Smooth muscle cell (in vitro differentiated cells): ENCODE data around the gene CDH10. TPM values are rescaled to one million over a fixed set of nuclear protein-coding genes. Genes with fewer than 3 reads are reported as not detected.

Experiments
- DNase-seq: peaks from one replicate; lab custom pipeline; 2025; ENCODE audit not compliant: unreplicated experiment; lab: John Stamatoyannopoulos, UW
- H2AFZ ChIP-seq: fragments of 200-600 bp; sonication (generic); 2 replicates; pipeline ENCODE4 v1.6.0; 2016; ENCODE audit warnings: antibody characterized with exemption, low read depth, mild to moderate bottlenecking
- H3F3A ChIP-seq: fragments of 200-600 bp; sonication (generic); 2 replicates; pipeline ENCODE4 v1.6.0; 2017; ENCODE audit warnings: antibody characterized with exemption, low read depth
- H3K27ac ChIP-seq: fragments of 200-600 bp; sonication (generic); 2 replicates; pipeline ENCODE4 v1.5.1; 2016; ENCODE audit warnings: low read depth, mild to moderate bottlenecking
- H3K27me3 ChIP-seq: fragments of 200-600 bp; sonication (generic); 2 replicates; pipeline ENCODE4 v1.6.1; 2016; ENCODE audit warnings: low read depth, mild to moderate bottlenecking
- H3K36me3 ChIP-seq: fragments of 200-600 bp; sonication (generic); 2 replicates; pipeline ENCODE4 v1.5.1; 2016; ENCODE audit warnings: low read depth
- H3K4me1 ChIP-seq: fragments of 200-600 bp; sonication (generic); 2 replicates; pipeline ENCODE4 v1.5.1; 2016; ENCODE audit warnings: low read depth
- H3K4me2 ChIP-seq: fragments of 200-600 bp; sonication (generic); 2 replicates; pipeline ENCODE4 v1.6.0; 2016; ENCODE audit warnings: mild to moderate bottlenecking
- H3K4me3 ChIP-seq: fragments of 200-600 bp; sonication (generic); 2 replicates; pipeline ENCODE4 v1.5.1; 2016; ENCODE audit warnings: mild to moderate bottlenecking
- H3K79me2 ChIP-seq: fragments of 200-600 bp; sonication (generic); 2 replicates; pipeline ENCODE4 v1.6.0; 2016; ENCODE audit warnings: low read depth, mild to moderate bottlenecking
- H3K9ac ChIP-seq: fragments of 200-600 bp; sonication (generic); 2 replicates; pipeline ENCODE4 v1.6.0; 2016; ENCODE audit warnings: low read depth
- H3K9me3 ChIP-seq: fragments of 200-600 bp; sonication (generic); replicated peaks from 2 replicates; pipeline ENCODE4 v1.5.1; 2016; ENCODE audit warnings: low read depth
- H4K20me1 ChIP-seq: fragments of 200-600 bp; sonication (generic); 2 replicates; pipeline ENCODE4 v1.6.0; 2016; ENCODE audit warnings: low read depth
- CTCF ChIP-seq: fragments of 200-600 bp; sonication (generic); IDR thresholded peaks from 2 replicates; pipeline ENCODE4 v1.5.1; 2017; ENCODE audit warnings: borderline replicate concordance, mild to moderate bottlenecking, antibody characterized with exemption; ENCODE audit not compliant: insufficient read depth, poor library complexity, severe bottlenecking
- WGBS: methylation state at CpG from one replicate; pipeline ENCODE4 v1.1.7; 2016; ENCODE audit warnings: low lambda C conversion rate; 5-methylcytosine and 5-hydroxymethylcytosine counted together
- polyA plus RNA-seq: library from polyadenylated mRNA; unstranded; fragments of >200 nt; fragmentation: Nextera tagmentation; extraction: Ambion mirVana; gene quantifications from 2 replicates; pipeline ENCODE4 v1.2.1, GENCODE V29; 2016
- total RNA-seq: library from RNA; depleted of rRNA; stranded (reverse); fragments of >200 nt; gene quantifications from 2 replicates; pipeline ENCODE4 v1.2.3, GENCODE V29; 2014

Gene CDH10
- total and polyA plus RNA-seq, 2 experiments from 2014 or later: 0.66 to 2.2 TPM

- H3F3A ChIP-seq: no peaks in the 10 kb centered on the region
- H3K27ac ChIP-seq: no peak overlapping the region
- no peaks in the 10 kb centered on the region for H3K9me3 ChIP-seq
- H3K9ac ChIP-seq: no peak overlapping the region
- no peaks in the 10 kb centered on the region for H4K20me1 ChIP-seq
- peak overlapping the region; percentile 99 for H3K4me2 ChIP-seq
- no peaks in the 10 kb centered on the region for H3K79me2 ChIP-seq
- H2AFZ ChIP-seq: no peak overlapping the region
- 68% methylated on average over 2 of the region's 2 CpGs for whole genome bisulfite sequencing
- no peaks in the 10 kb centered on the region for H3K36me3 ChIP-seq
- peaks cover 3% of the 10 kb centered on the region for H3K4me1 ChIP-seq
- no peak for TF ChIP-seq CTCF
- no peaks in the 10 kb centered on the region for H3K27me3 ChIP-seq
- peak overlapping the region; percentile 58 for H3K4me3 ChIP-seq
- DNase-seq: no peak
Observed at GRCh38 chr5:24643880-24644279, 898 bp downstream of the CDH10 start.

GRCh38 chr5:24643156-24643555 lies 1.6 kb downstream of the CDH10 start:
- no peaks in the 10 kb centered on the region for H3K9me3 ChIP-seq
- no peak for TF ChIP-seq CTCF
- no peak overlapping the region for H3K9ac ChIP-seq
- no peaks in the 10 kb centered on the region for H3K36me3 ChIP-seq
- no peaks in the 10 kb centered on the region for H3F3A ChIP-seq
- no peaks in the 10 kb centered on the region for H4K20me1 ChIP-seq
- H3K4me1 ChIP-seq: peaks cover 3% of the 10 kb centered on the region
- H2AFZ ChIP-seq: no peak overlapping the region
- no peak for DNase-seq
- no peak overlapping the region for H3K4me2 ChIP-seq
- no peaks in the 10 kb centered on the region for H3K79me2 ChIP-seq
- no peaks in the 10 kb centered on the region for H3K27me3 ChIP-seq
- H3K4me3 ChIP-seq: peak overlapping the region; percentile 58
- H3K27ac ChIP-seq: no peak overlapping the region
- 68% methylated on average over 5 of the region's 5 CpGs for WGBS

GRCh38 chr5:24642022-24642421 lies 2.8 kb downstream of the CDH10 start:
- Histone ChIP-seq H3K79me2 (no peaks in the 10 kb centered on the region), H3F3A (no peaks in the 10 kb centered on the region)

More at GRCh38 chr5:24642022-24642421, 2.8 kb downstream of the CDH10 start:
- Histone ChIP-seq H3K27ac (no peak overlapping the region), H3K27me3 (no peaks in the 10 kb centered on the region), H3K4me1 (peaks cover 3% of the 10 kb centered on the region), H3K4me3 (peak overlapping the region; percentile 8), H2AFZ (no peak overlapping the region), H3K4me2 (no peak overlapping the region), H3K9me3 (no peaks in the 10 kb centered on the region), H3K36me3 (no peaks in the 10 kb centered on the region), H3K9ac (no peak overlapping the region), H4K20me1 (no peaks in the 10 kb centered on the region)
- DNase-seq: no peak
- WGBS: 9% methylated on average over 1 of the region's 1 CpG
- TF ChIP-seq CTCF: peak; percentile 52
